Subcutaneous adipose tissue (tissue), 4 donors: ENCODE data around the gene ADAMTS16. TPM values are rescaled to one million over a fixed set of nuclear protein-coding genes. Genes with fewer than 3 reads are reported as not detected.

ENCODE experiments used
- total RNA-seq, 4 donors: library from RNA; depleted of rRNA; stranded (reverse); fragments of >200 nt; gene quantifications; one replicate each; pipeline ENCODE4 v1.1.0, GENCODE V29; 2016
- TF ChIP-seq, protein P1 (sequence below): fragments of 450-650 bp; IDR thresholded peaks from one replicate; pipeline ENCODE4 v1.5.1; 2016; ENCODE audit warnings: low read depth, mild to moderate bottlenecking, control low read depth, antibody characterized with exemption, moderate library complexity

ADAMTS16 gene
- total RNA-seq, 4 donors from 2014 or later: 0.66 to 2.0 (median 0.88) TPM

DNA sequence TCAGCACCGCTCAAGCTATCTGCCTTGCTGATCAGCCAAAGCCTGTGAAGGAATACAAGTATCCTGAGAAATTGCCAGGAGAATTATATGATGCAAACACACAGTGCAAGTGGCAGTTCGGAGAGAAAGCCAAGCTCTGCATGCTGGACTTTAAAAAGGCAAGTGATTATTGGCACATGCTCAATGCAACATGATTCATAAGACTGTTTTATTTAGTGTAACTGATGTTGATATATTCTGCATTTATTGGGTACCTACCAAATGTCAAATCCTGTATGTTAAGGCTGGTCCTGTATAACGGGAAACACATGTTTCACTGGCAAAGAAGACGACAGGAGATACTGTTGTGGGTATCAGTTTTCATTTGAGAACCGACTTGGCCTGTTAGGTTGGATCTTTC is 69.0 kb downstream of the ADAMTS16 start:
- TF ChIP-seq, protein P1, sequence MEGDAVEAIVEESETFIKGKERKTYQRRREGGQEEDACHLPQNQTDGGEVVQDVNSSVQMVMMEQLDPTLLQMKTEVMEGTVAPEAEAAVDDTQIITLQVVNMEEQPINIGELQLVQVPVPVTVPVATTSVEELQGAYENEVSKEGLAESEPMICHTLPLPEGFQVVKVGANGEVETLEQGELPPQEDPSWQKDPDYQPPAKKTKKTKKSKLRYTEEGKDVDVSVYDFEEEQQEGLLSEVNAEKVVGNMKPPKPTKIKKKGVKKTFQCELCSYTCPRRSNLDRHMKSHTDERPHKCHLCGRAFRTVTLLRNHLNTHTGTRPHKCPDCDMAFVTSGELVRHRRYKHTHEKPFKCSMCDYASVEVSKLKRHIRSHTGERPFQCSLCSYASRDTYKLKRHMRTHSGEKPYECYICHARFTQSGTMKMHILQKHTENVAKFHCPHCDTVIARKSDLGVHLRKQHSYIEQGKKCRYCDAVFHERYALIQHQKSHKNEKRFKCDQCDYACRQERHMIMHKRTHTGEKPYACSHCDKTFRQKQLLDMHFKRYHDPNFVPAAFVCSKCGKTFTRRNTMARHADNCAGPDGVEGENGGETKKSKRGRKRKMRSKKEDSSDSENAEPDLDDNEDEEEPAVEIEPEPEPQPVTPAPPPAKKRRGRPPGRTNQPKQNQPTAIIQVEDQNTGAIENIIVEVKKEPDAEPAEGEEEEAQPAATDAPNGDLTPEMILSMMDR: no peak

DNA sequence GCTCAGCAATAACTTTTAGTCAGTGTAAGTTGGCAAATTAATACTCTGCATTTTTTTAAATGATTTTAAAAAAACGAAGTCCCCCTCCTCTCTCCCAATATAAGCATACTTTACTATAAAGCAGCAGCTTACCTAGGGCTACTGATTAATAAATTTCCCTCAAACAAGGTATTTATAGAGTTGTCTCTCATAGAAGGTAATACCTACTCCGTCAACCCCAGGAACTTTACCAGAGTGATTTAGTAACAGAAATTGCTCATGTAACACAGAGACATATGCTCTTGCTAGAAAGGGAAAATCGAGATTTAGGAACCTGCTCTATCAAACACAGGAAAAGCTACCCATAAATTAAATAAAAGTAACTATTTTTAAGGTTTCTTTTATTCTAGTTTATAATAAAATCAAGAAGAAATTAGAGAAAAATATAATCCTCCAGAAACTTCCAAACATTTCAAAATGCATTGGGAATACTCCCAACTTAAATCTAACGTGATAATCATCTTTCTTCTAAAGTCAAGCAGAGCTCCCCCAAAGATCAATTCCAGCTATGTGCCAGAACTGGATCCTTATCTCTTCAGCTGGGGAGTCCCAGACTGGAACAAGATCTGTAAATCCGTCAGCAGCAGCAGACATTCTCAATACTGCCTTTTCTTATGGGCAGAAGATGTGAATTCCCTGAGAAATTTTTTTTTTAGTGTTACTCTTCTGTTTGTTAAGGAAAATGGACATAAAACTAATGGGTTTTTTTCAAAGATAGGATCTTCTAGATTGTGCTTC is 69.6 kb downstream of the ADAMTS16 start:
- TF ChIP-seq, protein P1: no peak

DNA sequence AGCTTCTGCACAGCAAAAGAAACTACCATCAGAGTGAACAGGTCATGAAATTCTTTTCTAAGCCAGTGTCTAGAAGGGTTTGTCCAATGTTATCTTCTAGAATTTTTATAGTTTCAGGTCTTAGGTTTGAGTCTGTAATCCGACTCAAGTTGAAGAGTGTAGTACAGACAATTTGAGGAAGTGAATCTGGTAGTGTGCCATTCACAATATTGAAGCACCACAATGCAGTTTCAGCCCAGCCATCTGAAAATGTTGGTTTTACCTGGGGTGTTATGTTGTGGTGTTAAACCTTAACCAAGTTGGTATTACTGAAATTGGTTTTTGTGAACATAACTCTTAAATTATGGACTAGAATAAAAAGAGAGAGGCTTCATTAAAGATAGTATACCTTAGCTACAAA is 77.2 kb downstream of the ADAMTS16 start:
- TF ChIP-seq, protein P1: no peak

DNA sequence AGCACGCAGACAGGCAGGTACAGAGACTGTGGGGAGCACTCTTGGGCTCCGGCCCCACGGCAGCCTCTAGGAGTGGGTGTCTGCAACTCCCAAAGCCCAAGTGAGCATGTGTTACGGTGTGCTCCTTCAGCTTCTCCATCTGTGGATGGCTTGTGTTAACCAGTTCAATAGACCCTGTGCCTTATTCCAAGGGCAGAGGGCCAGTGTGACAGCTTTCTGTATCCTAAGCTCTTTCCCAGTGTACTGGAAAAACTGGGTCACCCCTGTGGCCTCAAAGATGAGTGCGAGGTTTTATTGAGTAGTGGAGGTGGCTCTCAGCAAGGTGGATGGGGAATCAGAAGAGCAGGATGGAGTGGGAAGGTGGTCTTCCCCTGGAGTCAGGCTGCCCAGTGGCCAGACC is 78.3 kb downstream of the ADAMTS16 start:
- TF ChIP-seq, protein P1: no peak

DNA sequence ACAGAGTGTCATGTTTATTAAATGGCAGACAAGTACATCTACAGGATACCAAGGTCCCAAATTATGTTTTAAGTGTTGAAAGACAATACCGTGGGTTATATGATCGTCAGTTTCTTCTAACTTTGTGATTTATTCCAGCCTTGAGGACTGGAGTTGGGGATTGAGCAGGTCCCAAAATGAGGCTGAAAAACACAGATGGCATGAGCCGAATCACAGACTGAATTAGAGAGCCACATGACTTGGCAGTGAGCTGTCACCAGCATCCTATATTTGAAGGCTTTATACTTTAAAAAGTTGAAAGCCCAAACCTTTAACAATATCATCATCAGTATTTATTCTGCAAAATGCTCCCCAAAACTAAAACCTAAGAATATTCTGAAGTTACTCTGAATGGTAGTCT is 79.4 kb downstream of the ADAMTS16 start:
- TF ChIP-seq, protein P1: no peak

GRCh38 chr5:5220901-5221631 is 80.9 kb downstream of the ADAMTS16 start:
- TF ChIP-seq, protein P1: no peak

GRCh38 chr5:5221724-5222123 is 81.6 kb downstream of the ADAMTS16 start:
- TF ChIP-seq, protein P1: no peak
